HepG2 (cell line): ENCODE results near the gene LINGO3. TPM values are rescaled to one million over a fixed set of nuclear protein-coding genes. Genes with fewer than 3 reads are reported as not detected.

Experiments
- AHR ChIP-seq: IDR thresholded peaks from 2 replicates; pipeline ENCODE4 v1.6.1; 2018; ENCODE audit warnings: missing genetic modification reagents, missing compliant biosample characterization
- ATF3 ChIP-seq: sonication (generic); formaldehyde crosslinking; IDR thresholded peaks from 2 replicates; pipeline ENCODE4 v1.4.0; 2020; ENCODE audit warnings: missing genetic modification reagents
- BRCA1 ChIP-seq: sonication (generic); formaldehyde crosslinking; IDR thresholded peaks from 2 replicates; pipeline ENCODE4 v1.4.0; 2020; ENCODE audit warnings: missing genetic modification reagents
- FOSL2 ChIP-seq: sonication (generic); formaldehyde crosslinking; IDR thresholded peaks from 2 replicates; pipeline ENCODE4 v1.4.0; 2020; ENCODE audit warnings: missing genetic modification reagents
- IKZF4 ChIP-seq: sonication (generic); formaldehyde crosslinking; IDR thresholded peaks from 2 replicates; pipeline ENCODE4 v1.5.1; 2020; ENCODE audit warnings: borderline replicate concordance, mild to moderate bottlenecking, low read depth, missing genetic modification reagents; ENCODE audit errors: not compliant biosample characterization
- KDM2A ChIP-seq: sonication (generic); formaldehyde crosslinking; IDR thresholded peaks from 2 replicates; pipeline ENCODE4 v1.4.0; 2020; ENCODE audit warnings: low read depth, missing genetic modification reagents, borderline replicate concordance
- KMT2B ChIP-seq: IDR thresholded peaks from 2 replicates; pipeline ENCODE4 v1.6.1; 2016; ENCODE audit warnings: missing genetic modification reagents, missing compliant biosample characterization
- MAFK ChIP-seq, 2 experiments: IDR thresholded peaks in 1 of 2; conservative IDR thresholded peaks in 1 of 2; 2 replicates each; pipeline ENCODE4 v1.6.1; 2011; ENCODE audit warnings: improper control_type of control experiment in 2 of 2, low read length in 2 of 2
- MAZ ChIP-seq, 2 experiments: sonication (generic) in 1 of 2; formaldehyde crosslinking in 1 of 2; IDR thresholded peaks; 2 replicates each; pipeline versions ENCODE4 v1.5.0 to v1.6.1; 2012 to 2020; ENCODE audit warnings: low read depth in 2 of 2, mild to moderate bottlenecking in 2 of 2, borderline replicate concordance in 1 of 2, improper control_type of control experiment in 1 of 2, low read length in 1 of 2, missing genetic modification reagents in 1 of 2, moderate library complexity in 1 of 2
- NAIF1 ChIP-seq: sonication (generic); formaldehyde crosslinking; IDR thresholded peaks from 2 replicates; pipeline ENCODE4 v1.5.0; 2020; ENCODE audit warnings: mild to moderate bottlenecking, missing genetic modification reagents, borderline replicate concordance
- RAD21 ChIP-seq: fragments of 450-650 bp; formaldehyde crosslinking; IDR thresholded peaks from 2 replicates; pipeline ENCODE4 v1.5.0; 2020; ENCODE audit warnings: mild to moderate bottlenecking
- SMAD1 ChIP-seq: sonication (generic); formaldehyde crosslinking; IDR thresholded peaks from 2 replicates; pipeline ENCODE4 v1.4.0; 2020; ENCODE audit warnings: missing genetic modification reagents, low read depth, mild to moderate bottlenecking, borderline replicate concordance
- SP1 ChIP-seq, 2 experiments: fragments of 450-650 bp in 1 of 2; sonication (generic) in 1 of 2; formaldehyde crosslinking in 1 of 2; IDR thresholded peaks; 2 replicates each; pipeline versions ENCODE4 v1.4.0 to v1.6.1; 2016 to 2020; ENCODE audit warnings: missing genetic modification reagents in 1 of 2
- ZFP41 ChIP-seq: sonication (generic); formaldehyde crosslinking; IDR thresholded peaks from 2 replicates; pipeline ENCODE4 v1.4.0; 2020; ENCODE audit warnings: mild to moderate bottlenecking, missing genetic modification reagents, borderline replicate concordance
- ZFY ChIP-seq: sonication (generic); formaldehyde crosslinking; IDR thresholded peaks from 2 replicates; pipeline ENCODE4 v1.4.0; 2020; ENCODE audit warnings: missing genetic modification reagents
- ZNF33B ChIP-seq: sonication (generic); formaldehyde crosslinking; IDR thresholded peaks from 2 replicates; pipeline ENCODE4 v1.5.1; 2020; ENCODE audit warnings: mild to moderate bottlenecking, missing genetic modification reagents
- ZNF350 ChIP-seq: sonication (generic); formaldehyde crosslinking; IDR thresholded peaks from 2 replicates; pipeline ENCODE4 v1.4.0; 2020; ENCODE audit warnings: mild to moderate bottlenecking, low read depth, missing genetic modification reagents, borderline replicate concordance
- ZNF597 ChIP-seq: sonication (generic); formaldehyde crosslinking; IDR thresholded peaks from 2 replicates; pipeline ENCODE4 v1.5.0; 2020; ENCODE audit warnings: missing genetic modification reagents
- ZNF800 ChIP-seq: sonication (generic); formaldehyde crosslinking; IDR thresholded peaks from 2 replicates; pipeline ENCODE4 v1.4.0; 2020; ENCODE audit warnings: missing genetic modification reagents
- polyA plus RNA-seq, 8 experiments: library from polyadenylated mRNA; depleted of rRNA in 3 of 8; stranded (reverse) in 7 of 8; unstranded in 1 of 8; fragments of >200 nt; fragmentation: Illumina TruSeq in 4 of 8; extraction: Trizol in 4 of 8; gene quantifications; 2 replicates each; pipeline versions ENCODE4 v1.2.1 to v1.2.3, GENCODE V29; 2011 to 2016; ENCODE audit warnings: low read depth in 4 of 8, missing spikeins in 1 of 8, mixed read lengths in 1 of 8; ENCODE audit not compliant: insufficient read depth in 1 of 8
- total RNA-seq, 5 experiments: library from RNA; depleted of rRNA; stranded (reverse); fragments of >200 nt; fragmentation: Illumina TruSeq; extraction: Trizol; gene quantifications; 2 replicates each; pipeline ENCODE4 v1.2.3, GENCODE V29; 2016; ENCODE audit warnings: low read depth in 1 of 5
- TF ChIP-seq, protein P1 (sequence below): sonication (generic); formaldehyde crosslinking; IDR thresholded peaks from 2 replicates; pipeline ENCODE4 v1.8.1; 2023; ENCODE audit warnings: mild to moderate bottlenecking, missing genetic modification reagents
- TF ChIP-seq, protein P2 (sequence below): sonication (generic); formaldehyde crosslinking; IDR thresholded peaks from 2 replicates; pipeline ENCODE4 v1.8.0; 2022; ENCODE audit warnings: missing genetic modification reagents, mild to moderate bottlenecking, inconsistent platforms, borderline replicate concordance

Gene LINGO3
- total and polyA plus RNA-seq, 2 of the 13 experiments (the other 11 are each of a cell fraction or from before 2014, with no cell fraction given): not detected

GRCh38 chr19:2328401-2329148, 20.6 kb upstream of the LINGO3 start, which contains the start of the genes LSM7 and SPPL2B (continued):
- TF ChIP-seq ZNF800: peak; percentile 43; the same call in 1 of the 2 replicates
- no peak for TF ChIP-seq MAZ (IDR thresholded peaks at IDR 0.05; ENCODE audit: borderline replicate concordance, low read depth, low read length)
- TF ChIP-seq MAZ (CRISPR knock-in tag; IDR thresholded peaks at IDR 0.05; ENCODE audit: low read depth): peak; percentile 40; the same call in 1 of the 2 replicates
- TF ChIP-seq RAD21 (CRISPR knock-in tag): peak; percentile 47; the same call in 1 of the 2 replicates
- no peak for TF ChIP-seq NAIF1
- peak; percentile 65 for TF ChIP-seq IKZF4 (CRISPR knock-in tag)
- TF ChIP-seq KDM2A (CRISPR knock-in tag): peak; percentile 81
- TF ChIP-seq MAFK (conservative IDR thresholded peaks at IDR 0.05 in 1 of 2, IDR thresholded peaks at IDR 0.05 in 1 of 2; ENCODE audit: low read length in 2 of 2): no peak
- 0 out of 2 replicates have a peak, but pooled peaks have one; percentile 36 for TF ChIP-seq ZNF597 (CRISPR knock-in tag)
- TF ChIP-seq SP1 (IDR thresholded peaks at IDR 0.05): no peak
- TF ChIP-seq SP1 (CRISPR knock-in tag; IDR thresholded peaks at IDR 0.05): peak; percentile 86
- 0 out of 2 replicates have a peak, but pooled peaks have one; percentile 68 for TF ChIP-seq BRCA1 (CRISPR knock-in tag)
- TF ChIP-seq SMAD1: 0 out of 2 replicates have a peak, but pooled peaks have one; percentile 48
- TF ChIP-seq ZFP41: no peak
- peak; percentile 36; the same call in 1 of the 2 replicates for TF ChIP-seq ATF3
- peak; percentile 87 for TF ChIP-seq ZFY (CRISPR knock-in tag)
- peak; percentile 58; the same call in 1 of the 2 replicates for TF ChIP-seq KMT2B
- TF ChIP-seq FOSL2: peak; percentile 32; the same call in 1 of the 2 replicates
- TF ChIP-seq, protein P1, sequence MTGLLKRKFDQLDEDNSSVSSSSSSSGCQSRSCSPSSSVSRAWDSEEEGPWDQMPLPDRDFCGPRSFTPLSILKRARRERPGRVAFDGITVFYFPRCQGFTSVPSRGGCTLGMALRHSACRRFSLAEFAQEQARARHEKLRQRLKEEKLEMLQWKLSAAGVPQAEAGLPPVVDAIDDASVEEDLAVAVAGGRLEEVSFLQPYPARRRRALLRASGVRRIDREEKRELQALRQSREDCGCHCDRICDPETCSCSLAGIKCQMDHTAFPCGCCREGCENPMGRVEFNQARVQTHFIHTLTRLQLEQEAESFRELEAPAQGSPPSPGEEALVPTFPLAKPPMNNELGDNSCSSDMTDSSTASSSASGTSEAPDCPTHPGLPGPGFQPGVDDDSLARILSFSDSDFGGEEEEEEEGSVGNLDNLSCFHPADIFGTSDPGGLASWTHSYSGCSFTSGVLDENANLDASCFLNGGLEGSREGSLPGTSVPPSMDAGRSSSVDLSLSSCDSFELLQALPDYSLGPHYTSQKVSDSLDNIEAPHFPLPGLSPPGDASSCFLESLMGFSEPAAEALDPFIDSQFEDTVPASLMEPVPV (CRISPR knock-in tag): peak; percentile 67; the same call in 1 of the 2 replicates
- TF ChIP-seq, protein P2, sequence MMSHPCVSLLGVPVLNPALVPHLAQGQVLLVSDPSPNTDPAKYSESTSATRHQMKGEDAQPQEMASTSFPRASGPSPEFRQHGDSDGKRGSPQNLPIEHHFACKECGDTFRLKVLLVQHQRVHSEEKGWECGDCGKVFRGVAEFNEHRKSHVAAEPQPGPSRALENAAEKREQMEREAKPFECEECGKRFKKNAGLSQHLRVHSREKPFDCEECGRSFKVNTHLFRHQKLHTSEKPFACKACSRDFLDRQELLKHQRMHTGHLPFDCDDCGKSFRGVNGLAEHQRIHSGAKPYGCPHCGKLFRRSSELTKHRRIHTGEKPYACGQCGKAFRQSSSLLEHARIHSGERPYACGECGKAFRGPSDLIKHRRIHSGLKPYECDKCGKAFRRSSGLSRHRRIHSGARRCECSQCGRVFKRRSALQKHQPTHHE (CRISPR knock-in tag): no peak
- TF ChIP-seq ZNF350: 0 out of 2 replicates have a peak, but pooled peaks have one; percentile 28
- no peak for TF ChIP-seq AHR (CRISPR knock-in tag)
- 0 out of 2 replicates have a peak, but pooled peaks have one; percentile 62 for TF ChIP-seq ZNF33B (CRISPR knock-in tag)
